Adrenal gland (tissue), 12 donors: Measurements from ENCODE around the gene RELT. TPM values are rescaled to one million over a fixed set of nuclear protein-coding genes. Genes with fewer than 3 reads are reported as not detected.

Experiments used
- DNase-seq, 7 donors: peaks; one replicate each; pipeline ENCODE4 v3.0.0-alpha.2; 2019 to 2020
- H3K27ac ChIP-seq, 5 donors: fragments of 200-600 bp; sonication (generic) in 4 of 5; 1 replicate in 3 of 5; 2 replicates in 2 of 5; pipeline versions ENCODE4 v1.5.1 to v1.8.0; 2016 to 2020; ENCODE audit warnings: mild to moderate bottlenecking in 1 of 5
- H3K27me3 ChIP-seq: fragments of 200-600 bp; 2 replicates; pipeline ENCODE4 v1.8.0; 2021
- H3K36me3 ChIP-seq, 2 donors: fragments of 200-600 bp; replicated peaks in 1 of 2; 1 replicate in 1 of 2; 2 replicates in 1 of 2; pipeline versions ENCODE4 v1.5.1 to v1.8.0; 2018 to 2022
- H3K4me1 ChIP-seq, 2 donors: fragments of 200-600 bp; replicated peaks in 1 of 2; 1 replicate in 1 of 2; 2 replicates in 1 of 2; pipeline versions ENCODE4 v1.5.1 to v1.8.0; 2018 to 2021
- H3K4me3 ChIP-seq, 4 donors: fragments of 200-600 bp; sonication (generic) in 3 of 4; one replicate each; pipeline ENCODE4 v1.5.1; 2016 to 2018
- H3K9me3 ChIP-seq, 3 donors: fragments of 200-600 bp; sonication (generic) in 1 of 3; replicated peaks in 1 of 3; 1 replicate in 2 of 3; 2 replicates in 1 of 3; pipeline versions ENCODE4 v1.5.1 to v1.8.0; 2016 to 2021
- POLR2A ChIP-seq, 2 donors: fragments of 450-650 bp; IDR thresholded peaks; one replicate each; pipeline ENCODE4 v1.6.1; 2017; ENCODE audit warnings: antibody characterized with exemption in 2 of 2, mild to moderate bottlenecking in 2 of 2, moderate library complexity in 1 of 2
- WGBS, 4 donors: extraction: QIAGEN DNeasy Blood & Tissue Kit in 2 of 4; methylation state at CpG; one replicate each; pipeline versions ENCODE4 v1.1.5 to v1.1.7; 2013 to 2017; 5-methylcytosine and 5-hydroxymethylcytosine counted together
- intact Hi-C, 2 donors: fragments of 100-400 bp; cut with DNase I; formaldehyde crosslinking; loops; one replicate each; pipeline versions ENCODE4 v1.14.1 to v1.15.0; 2022 to 2023
- polyA plus RNA-seq, 3 donors: library from polyadenylated mRNA; stranded (reverse); fragments of 200-250 nt in 2 of 3; fragments of 350-450 nt in 1 of 3; fragmentation: Illumina TruSeq in 1 of 3; extraction: RNeasy Lipid Tissue Mini Kit (QIAGEN cat#74804) in 1 of 3; gene quantifications; one replicate each; pipeline ENCODE4 v1.2.3, GENCODE V29; 2013 to 2014
- total RNA-seq, 9 donors: library from RNA; depleted of rRNA in 4 of 9; stranded (reverse); fragments of >200 nt in 4 of 9; fragments of 120-200 nt in 1 of 9; fragmentation: NEBNext Ultra II Directional in 1 of 9; extraction: Animal tissue kit (Norgen Biotek cat#: 25700) in 1 of 9; gene quantifications; one replicate each; pipeline versions ENCODE4 v1.1.0 to v1.2.4, GENCODE V29; 2013 to 2023
- TF ChIP-seq, protein P1 (sequence below), 6 experiments: fragments of 450-650 bp in 4 of 6; fragments of 200-600 bp in 2 of 6; sonication (generic) in 1 of 6; IDR thresholded peaks; 1 replicate in 5 of 6; 2 replicates in 1 of 6; pipeline versions ENCODE4 v1.5.1 to v1.8.0; 2016 to 2021; ENCODE audit warnings: antibody characterized with exemption in 6 of 6, mild to moderate bottlenecking in 2 of 6, moderate library complexity in 1 of 6
- donor health status: healthy with polysubstance abuse.
- donor health status: Bipolar disorder and iron deficiency.
- donor health status: DM: yes; HTN: yes; CAD: no.
- donor health status: DM: no; HTN: no; CAD: no.
- donor health status: DM: no; HTN: no; CAD: no.
- donor health status: DM: yes; HTN: yes; CAD: no.

RELT gene
- total and polyA plus RNA-seq, 12 donors: 0.73 to 8.7 (median 5.2) TPM

DNA sequence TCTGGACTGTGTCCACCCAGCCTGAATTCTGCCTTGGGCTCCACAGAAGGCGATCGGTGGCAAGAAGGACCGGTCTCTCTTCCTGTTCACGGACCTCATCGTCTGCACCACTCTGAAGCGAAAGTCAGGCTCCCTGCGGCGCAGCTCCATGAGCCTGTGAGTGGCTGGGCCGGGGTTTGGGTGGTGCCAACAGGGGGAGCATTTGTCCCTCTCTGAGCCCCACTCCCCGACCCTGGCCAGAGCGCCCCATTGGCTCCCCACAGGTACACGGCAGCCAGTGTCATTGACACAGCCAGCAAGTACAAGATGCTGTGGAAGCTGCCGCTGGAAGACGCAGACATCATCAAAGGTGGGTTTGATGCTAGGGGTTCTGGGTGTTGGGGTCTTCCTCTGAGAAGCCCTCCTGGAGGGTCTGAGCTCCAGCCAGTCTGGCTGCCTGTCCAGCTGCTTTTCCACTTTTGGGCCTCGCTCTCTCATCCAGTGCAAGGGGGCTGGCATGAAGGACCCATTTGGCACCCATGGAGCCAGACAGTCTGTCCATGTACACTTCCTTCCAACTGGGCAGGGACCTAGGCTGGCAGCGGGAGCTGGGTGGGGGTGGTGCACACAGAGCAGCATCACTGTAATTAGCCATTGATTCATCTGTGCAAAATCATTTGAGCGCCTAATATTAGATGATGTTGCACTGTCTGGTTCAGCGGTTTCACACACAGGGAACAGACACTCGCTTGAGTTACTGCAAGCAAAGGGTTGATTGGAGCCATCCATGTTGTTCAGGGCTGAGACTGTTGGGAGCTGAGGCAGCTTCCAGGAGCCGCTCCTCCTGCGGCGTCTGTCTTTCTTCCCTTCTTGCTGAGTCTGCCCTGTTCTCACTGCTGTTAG, 19.0 kb upstream of the RELT start:
- Histone ChIP-seq H3K4me1 (no peaks in the 10 kb centered on the region), H3K27ac (no peak overlapping the region), H3K9me3 (no peaks in the 10 kb centered on the region), H3K4me3 (no peak overlapping the region), H3K36me3 (peaks cover 0 to 38% of the 10 kb centered on the region in 2 donors), H3K27me3 (no peaks in the 10 kb centered on the region)
- 90 to 95% (median 92%) methylated on average over 13 to 22 of the region's 22 CpGs for WGBS, 4 donors
- intact Hi-C loops: no loop called here
- no peak for DNase-seq
- no peak for TF ChIP-seq POLR2A (IDR thresholded peaks at IDR 0.05)
- TF ChIP-seq, protein P1, sequence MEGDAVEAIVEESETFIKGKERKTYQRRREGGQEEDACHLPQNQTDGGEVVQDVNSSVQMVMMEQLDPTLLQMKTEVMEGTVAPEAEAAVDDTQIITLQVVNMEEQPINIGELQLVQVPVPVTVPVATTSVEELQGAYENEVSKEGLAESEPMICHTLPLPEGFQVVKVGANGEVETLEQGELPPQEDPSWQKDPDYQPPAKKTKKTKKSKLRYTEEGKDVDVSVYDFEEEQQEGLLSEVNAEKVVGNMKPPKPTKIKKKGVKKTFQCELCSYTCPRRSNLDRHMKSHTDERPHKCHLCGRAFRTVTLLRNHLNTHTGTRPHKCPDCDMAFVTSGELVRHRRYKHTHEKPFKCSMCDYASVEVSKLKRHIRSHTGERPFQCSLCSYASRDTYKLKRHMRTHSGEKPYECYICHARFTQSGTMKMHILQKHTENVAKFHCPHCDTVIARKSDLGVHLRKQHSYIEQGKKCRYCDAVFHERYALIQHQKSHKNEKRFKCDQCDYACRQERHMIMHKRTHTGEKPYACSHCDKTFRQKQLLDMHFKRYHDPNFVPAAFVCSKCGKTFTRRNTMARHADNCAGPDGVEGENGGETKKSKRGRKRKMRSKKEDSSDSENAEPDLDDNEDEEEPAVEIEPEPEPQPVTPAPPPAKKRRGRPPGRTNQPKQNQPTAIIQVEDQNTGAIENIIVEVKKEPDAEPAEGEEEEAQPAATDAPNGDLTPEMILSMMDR (IDR thresholded peaks at IDR 0.05): no peak

DNA sequence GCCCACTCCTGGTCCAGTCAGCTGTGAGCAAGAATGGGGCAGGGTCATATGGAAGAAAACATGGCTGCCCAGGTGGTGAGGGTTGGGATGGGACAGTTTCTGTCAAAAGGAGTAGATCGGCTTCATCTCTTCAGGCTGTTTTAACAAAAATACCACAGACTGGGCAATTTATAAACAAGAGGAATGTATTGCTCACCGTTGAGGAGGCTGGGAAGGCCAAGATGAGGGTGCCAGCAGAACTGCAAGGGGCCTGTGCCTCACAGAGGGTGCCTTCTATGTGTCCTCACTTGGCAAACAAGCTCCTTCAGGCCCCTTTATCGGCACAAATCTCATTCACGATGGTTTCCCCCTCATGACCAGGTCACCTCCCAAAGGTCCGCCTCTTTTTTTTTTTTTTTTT, 18.1 kb upstream of the RELT start:
- WGBS, 4 donors: 76 to 85% (median 81%) methylated on average over 4 to 5 of the region's 5 CpGs
- no peak for TF ChIP-seq POLR2A (IDR thresholded peaks at IDR 0.05)
- TF ChIP-seq, protein P1 (IDR thresholded peaks at IDR 0.05): no peak
- H3K36me3 ChIP-seq: peaks cover 0 to 47% of the 10 kb centered on the region in 2 donors
- H3K4me1 ChIP-seq: no peaks in the 10 kb centered on the region
- H3K9me3 ChIP-seq: no peaks in the 10 kb centered on the region
- peak overlapping the region in 1 of 5 donors; percentile 5 for H3K27ac ChIP-seq
- no peaks in the 10 kb centered on the region for H3K27me3 ChIP-seq
- intact Hi-C loops: no loop called here
- DNase-seq: no peak
- no peak overlapping the region for H3K4me3 ChIP-seq

DNA sequence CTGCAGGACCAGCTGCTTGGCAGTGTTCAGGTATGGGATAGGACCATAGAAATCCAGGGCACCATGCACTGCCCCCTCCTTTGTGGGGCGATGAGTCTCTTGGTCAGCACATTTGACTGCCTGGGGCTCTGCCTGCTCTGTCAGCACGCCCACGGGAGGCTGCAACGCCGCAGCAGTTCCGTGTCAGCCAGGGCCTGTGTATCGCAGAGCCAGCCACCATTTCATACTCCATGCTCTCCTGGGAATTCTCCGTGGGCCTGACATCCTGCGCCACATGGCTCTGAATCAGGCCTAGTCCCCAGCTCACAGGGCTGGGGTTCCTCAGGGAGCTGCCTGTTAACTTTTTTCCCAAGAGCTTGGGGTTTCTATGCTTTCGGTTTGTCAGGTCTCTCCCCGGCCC, 16.9 kb upstream of the RELT start:
- Histone ChIP-seq H3K36me3 (peaks cover 0 to 59% of the 10 kb centered on the region in 2 donors), H3K4me1 (no peaks in the 10 kb centered on the region), H3K4me3 (no peak overlapping the region), H3K27ac (peak overlapping the region in 2 of 5 donors; percentile 42 to 69), H3K9me3 (no peaks in the 10 kb centered on the region), H3K27me3 (no peaks in the 10 kb centered on the region)
- DNase-seq: peak in 3 of 7 donors; percentile 37 to 80 (median 39)
- 44 to 71% (median 60%) methylated on average over 2 to 11 of the region's 11 CpGs for WGBS, 4 donors
- no peak for TF ChIP-seq POLR2A (IDR thresholded peaks at IDR 0.05)
- TF ChIP-seq, protein P1 (IDR thresholded peaks at IDR 0.05): no peak
- intact Hi-C loops: no loop called here

DNA sequence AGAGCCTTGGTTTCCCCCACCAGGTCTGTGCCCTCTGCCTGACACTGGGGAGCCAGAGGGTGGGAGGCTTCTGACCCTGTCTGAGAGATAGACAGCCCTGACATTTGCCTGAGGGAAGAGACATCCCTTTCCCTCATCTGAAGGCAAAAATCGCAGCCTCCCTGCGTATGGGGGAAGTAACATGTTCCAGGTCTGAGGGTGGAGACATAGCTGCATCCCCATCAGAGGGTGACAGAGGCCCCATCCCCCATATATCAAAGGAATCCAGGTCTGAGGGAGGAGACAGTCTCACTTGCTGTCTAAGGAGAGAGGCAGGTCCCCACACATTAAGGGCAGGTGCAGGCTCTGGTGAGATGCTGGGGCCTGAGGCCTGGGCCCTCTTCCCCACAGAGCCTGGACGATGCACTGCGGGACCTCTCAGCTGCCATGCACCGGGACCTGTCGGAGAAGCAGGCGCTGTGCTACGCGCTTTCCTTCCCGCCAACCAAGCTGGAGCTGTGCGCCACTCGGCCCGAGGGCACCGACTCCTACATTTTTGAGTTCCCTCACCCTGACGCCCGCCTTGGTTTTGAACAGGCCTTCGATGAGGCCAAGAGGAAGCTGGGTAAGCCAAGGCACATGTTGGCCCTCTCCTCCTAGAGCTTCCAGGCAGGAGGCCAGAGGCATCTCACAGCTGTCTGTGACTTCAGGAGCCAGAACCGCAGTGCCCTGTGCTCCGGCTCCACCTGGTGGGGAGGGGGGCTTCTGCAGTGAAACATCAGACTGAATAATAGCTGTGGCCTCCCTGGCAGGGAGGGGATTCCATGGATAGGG, 16.1 kb upstream of the RELT start:
- no peak for TF ChIP-seq POLR2A (IDR thresholded peaks at IDR 0.05)
- TF ChIP-seq, protein P1 (IDR thresholded peaks at IDR 0.05): peak in 4 of 6 experiments; percentile 6 to 24 (median 11)
- Histone ChIP-seq H3K27me3 (no peaks in the 10 kb centered on the region), H3K4me1 (no peaks in the 10 kb centered on the region), H3K9me3 (no peaks in the 10 kb centered on the region), H3K36me3 (peaks cover 0 to 64% of the 10 kb centered on the region in 2 donors), H3K4me3 (no peak overlapping the region), H3K27ac (peak overlapping the region in 2 of 5 donors; percentile 42 to 69)
- intact Hi-C loops: no loop called here
- DNase-seq: peak in 1 of 7 donors; percentile 27
- 78 to 94% (median 88%) methylated on average over 11 to 19 of the region's 19 CpGs for WGBS, 4 donors
